GM18505 (cell line): Measurements from ENCODE around the gene PLXNA3.

Source experiments
- ATAC-seq: cut with Tn5 transposase; IDR thresholded peaks from one replicate; pipeline ENCODE4 v1.9.1; 2021; ENCODE audit not compliant: unreplicated experiment
- POLR2A ChIP-seq: IDR thresholded peaks from 4 replicates; pipeline ENCODE4 v1.6.1; 2011; ENCODE audit warnings: borderline replicate concordance; ENCODE audit not compliant: insufficient read depth, insufficient read length; ENCODE audit errors: extremely low read depth

The PLXNA3 gene

GRCh38 chrX:154458116-154458953, at the start of gene PLXNA3:
PLXNA3 (plus strand) TSS chrX:154458281; CDS start chrX:154460184, 1,903 bp downstream.
- ATAC-seq: peak; percentile 52
- peak; percentile 64 for TF ChIP-seq POLR2A

- ATAC-seq: no peak
- no peak for TF ChIP-seq POLR2A
Measured at GRCh38 chrX:154408659-154409221, 49.3 kb upstream of the PLXNA3 start.

GRCh38 chrX:154409222-154409871, 48.7 kb upstream of the PLXNA3 start, which contains the start of gene DNASE1L1:
DNASE1L1 (minus strand) TSS chrX:154409254; CDS start chrX:154405568, 3,686 bp downstream.
- TF ChIP-seq POLR2A: peak; percentile 55
- no peak for ATAC-seq

GRCh38 chrX:154411981-154412340, 46.1 kb upstream of the PLXNA3 start:
- peak; percentile 52 for ATAC-seq

GRCh38 chrX:154412468-154412867, 45.6 kb upstream of the PLXNA3 start:
- ATAC-seq: no peak
- no peak for TF ChIP-seq POLR2A

More at GRCh38 chrX:154411981-154412340, 46.1 kb upstream of the PLXNA3 start:
- peak; percentile 52 for TF ChIP-seq POLR2A

- TF ChIP-seq POLR2A: no peak
- ATAC-seq: no peak
Measured at GRCh38 chrX:154413142-154413541, 44.9 kb upstream of the PLXNA3 start.

- ATAC-seq: no peak
- no peak for TF ChIP-seq POLR2A
Measured at GRCh38 chrX:154417157-154417556, 40.9 kb upstream of the PLXNA3 start.

GRCh38 chrX:154419189-154419588, 38.9 kb upstream of the PLXNA3 start:
- TF ChIP-seq POLR2A: no peak
- ATAC-seq: no peak

- ATAC-seq: no peak
- no peak for TF ChIP-seq POLR2A
Measured at GRCh38 chrX:154419688-154420401, 38.2 kb upstream of the PLXNA3 start.

GRCh38 chrX:154420402-154420756, 37.7 kb upstream of the PLXNA3 start:
- TF ChIP-seq POLR2A: no peak
- ATAC-seq: no peak

GRCh38 chrX:154426916-154427770, 30.9 kb upstream of the PLXNA3 start:
- no peak for ATAC-seq
- no peak for TF ChIP-seq POLR2A
